HuH-7.5 (cell line): ENCODE results near the gene PRKG1.

Source experiments
- DNase-seq: peaks from one replicate; pipeline ENCODE4 v3.0.0; 2011; ENCODE audit warnings: low spot score

The PRKG1 gene

DNA sequence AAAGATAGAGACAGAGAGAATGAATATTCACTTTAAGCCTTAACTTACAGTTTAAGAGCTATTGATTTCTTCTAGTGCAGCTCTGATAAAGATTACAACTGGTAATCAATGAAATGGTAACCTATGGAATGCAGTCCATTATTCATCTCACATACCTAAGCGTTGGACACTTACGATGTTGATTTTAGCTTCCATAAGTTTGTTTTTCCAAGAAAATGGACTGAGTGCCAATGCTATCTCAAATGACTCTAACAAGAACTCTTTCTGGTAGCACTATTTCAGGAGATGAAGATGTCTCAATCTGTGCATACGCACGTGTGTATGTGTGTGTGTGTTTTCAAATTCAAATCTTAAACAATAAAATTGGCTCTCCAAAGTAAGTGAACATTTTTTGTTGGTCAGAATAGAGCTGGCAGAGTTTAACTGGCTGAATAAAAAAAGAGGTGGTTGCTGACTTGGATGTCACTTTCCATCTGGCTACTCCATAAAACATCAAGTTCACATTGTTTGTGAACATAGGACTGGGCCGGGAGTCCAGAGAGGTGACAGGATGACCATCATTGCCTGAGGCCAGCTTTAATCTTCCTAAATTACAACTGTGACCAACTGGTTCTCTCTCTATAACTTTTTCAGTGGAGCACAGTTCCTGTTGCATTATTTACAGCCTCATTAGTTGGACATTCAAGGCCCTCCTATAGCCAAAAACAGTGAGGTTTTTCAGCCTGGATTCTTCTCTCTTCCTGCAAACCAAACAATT is 732.0 kb downstream of the PRKG1 start:
- DNase-seq = no peak

DNA sequence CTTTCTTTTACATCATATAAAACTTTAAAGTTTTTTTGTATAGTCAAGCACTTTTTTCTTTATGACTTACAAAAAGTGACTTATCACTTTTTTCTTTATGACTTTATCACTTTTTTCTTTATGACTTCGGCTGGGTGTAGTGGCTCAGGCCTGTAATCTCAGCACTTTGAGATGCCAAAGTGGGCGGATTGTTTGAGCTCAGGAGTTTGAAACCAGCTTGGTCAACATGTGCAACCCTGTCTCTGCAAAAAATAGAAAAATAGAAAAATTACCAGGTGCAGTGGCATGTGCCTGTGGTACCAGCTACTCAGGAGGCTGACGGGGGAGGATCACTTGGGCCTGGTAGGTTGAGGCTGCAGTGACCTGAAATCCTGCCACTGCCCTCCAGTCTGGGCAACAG is 733.9 kb downstream of the PRKG1 start:
- no peak for DNase-seq

DNA sequence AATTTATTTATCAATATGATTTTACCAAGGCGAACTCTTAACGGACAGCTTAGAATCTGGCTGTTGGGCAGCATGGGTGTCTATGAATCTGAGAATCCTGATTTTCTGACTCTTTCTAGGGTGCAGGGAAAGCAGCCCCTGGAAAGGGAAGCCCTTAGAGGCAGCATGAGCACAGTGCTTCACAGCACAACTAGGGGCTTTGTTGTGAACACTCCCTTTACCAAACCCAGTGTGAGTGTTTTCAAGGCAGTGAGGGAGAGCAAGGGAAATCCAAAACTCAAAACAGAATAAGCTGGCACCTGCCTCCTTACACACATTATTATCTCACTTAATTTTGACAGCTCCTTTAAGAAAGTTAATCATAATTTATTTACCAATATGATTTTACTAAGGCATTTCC is 741.4 kb downstream of the PRKG1 start:
- DNase-seq = no peak

DNA sequence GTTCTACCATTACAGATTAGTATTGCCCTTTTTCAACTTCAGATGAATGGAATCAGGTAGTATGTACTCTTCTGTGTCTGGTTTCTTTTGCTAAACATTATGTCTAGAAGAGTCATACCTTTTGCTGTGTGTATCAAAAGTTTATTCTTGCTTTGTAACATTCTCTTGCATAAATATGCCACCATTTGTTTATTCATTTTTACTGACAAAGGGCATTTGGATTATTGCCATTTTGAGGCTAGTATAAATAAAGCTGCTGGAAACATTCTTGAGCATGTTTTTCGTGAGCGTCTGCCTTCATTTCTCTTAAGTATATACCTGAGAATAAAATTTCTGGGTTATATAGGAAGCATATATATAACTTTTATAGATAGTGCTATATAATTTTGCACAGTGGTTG is 746.8 kb downstream of the PRKG1 start:
- DNase-seq = no peak

DNA sequence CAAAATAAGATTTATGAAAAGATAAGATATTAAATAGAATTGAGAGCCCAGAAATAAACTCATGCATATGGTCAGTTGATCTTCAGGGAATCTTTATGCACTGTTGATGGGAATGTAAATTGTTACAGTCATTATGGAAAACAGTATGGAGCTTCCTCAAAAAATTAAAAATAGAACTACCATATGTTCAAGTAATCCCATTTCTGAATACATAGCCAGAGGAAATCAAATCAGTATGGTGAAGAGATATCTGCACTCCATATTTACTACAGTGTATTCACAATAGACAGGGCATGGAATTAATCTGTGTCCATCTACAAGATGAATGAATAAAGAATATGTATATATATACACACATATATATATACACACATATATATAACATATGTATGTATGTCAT is 747.5 kb downstream of the PRKG1 start:
- no peak for DNase-seq

DNA sequence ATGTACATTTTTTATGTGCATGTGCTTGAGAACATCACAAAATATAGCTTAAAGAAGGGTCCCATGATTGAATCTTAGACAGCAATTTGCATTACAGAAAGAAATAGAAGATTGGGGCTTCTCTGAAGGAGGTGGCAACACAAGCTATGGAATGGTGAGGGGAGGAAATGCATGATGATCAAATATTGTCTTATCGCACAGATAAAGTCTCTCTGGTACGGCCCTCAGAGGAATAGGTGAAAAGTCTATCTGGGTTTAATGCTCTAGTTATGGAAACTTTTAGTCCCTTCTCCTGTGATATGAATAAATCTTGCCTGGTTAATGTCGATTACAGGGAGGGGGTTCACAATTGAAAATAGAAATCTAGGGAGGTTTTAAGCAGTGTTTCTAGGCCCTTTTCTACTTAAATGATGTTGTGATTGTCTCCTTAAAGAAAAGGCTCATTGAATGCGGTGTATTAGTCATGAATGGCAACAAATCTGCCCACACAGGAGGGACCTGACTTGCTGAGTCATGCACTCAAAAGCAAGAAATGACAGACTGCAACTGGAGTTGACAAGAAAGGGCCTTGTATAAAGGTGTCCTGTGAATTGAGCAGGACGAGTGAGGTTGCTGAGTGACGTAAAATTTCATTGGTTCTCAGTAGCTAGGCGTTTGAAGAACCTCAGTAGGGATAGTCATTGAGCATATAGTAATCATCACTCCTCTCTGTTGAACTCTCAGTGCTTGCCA is 758.5 kb downstream of the PRKG1 start:
- no peak for DNase-seq

DNA sequence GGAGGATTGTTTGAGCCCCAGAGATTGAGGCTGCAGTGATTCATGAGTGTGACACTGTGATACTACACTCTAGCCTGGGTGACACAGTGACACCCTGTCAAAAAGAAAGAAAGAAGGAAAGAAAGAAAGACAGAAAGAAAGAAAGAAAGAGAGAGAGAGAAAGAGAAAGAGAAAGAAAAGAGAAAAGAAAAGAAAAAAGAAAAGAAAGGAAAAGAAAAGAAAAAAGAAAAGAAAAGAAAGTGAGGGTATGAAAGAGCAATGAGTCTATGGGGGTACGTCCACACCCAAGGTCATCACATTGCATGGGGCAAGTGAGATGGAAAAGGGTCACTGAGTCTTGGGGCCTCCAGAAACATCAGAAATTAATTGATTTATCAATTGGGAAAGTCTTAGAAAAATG is 760.3 kb downstream of the PRKG1 start:
- DNase-seq = no peak

DNA sequence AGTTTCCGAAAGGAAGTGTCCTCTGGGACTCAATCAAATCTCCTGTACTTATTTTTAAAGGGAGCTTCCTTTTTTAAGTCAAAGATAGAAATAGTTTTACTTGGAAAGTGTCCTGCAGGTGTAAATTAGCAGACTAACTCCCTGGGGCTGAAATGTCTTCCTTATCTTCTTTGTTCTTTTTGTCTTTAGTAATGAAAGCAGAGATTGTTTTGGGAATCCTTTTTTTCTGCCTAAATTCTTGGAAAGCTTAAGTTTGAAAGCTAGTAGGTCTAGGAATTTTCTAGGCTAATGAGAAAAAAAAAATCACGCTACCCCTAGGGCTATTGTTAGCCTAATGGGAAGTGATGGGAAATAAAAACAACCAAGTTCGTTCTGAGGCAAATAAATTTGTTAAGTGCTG is 764.2 kb downstream of the PRKG1 start:
- no peak for DNase-seq

DNA sequence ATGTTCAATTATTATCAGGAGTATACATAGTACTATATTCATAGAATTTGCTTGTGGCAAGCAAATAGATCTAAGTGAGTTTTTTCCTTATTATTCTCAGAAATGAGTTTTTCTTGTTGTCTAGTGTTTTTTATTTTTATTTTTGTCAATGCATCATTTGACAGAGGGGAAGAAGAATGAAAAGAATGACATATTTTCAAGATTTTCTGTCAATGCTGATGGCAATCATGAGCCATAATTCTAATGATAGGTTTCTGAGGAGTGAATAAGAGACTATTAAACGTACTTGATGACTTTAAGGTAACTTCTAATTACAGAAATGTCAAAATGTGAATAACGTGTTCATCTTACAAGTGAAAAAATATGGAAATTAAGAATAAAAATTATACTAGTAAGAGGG is 769.7 kb downstream of the PRKG1 start:
- no peak for DNase-seq

DNA sequence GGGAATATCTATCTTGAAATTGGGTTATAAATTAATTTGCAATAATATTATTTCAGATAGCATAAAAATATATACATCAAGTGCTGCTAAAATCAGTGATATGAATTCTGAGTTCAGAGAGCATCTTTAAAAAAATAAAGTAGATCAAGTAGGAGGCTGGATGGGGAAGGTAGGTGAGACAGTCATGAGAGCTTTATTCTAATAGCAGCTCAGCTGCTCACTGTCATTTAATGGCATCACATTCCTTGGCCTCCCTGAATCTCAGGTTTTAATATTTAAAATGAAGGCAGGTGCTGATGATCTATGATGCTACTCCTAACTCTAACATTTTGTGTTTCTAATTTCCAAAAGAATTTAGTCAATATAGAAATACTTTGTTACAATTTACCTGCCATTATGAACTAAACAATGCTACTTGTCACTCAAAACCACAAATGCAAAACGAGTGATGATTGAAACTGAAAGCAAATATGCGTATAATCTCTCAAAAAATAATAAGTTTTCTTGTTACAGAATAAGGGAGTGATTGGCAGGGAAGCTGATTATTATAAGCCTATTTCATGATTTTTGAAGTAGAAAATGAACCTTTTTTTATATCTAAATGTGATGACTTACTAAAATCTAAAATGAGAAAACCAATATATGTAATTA is 772.7 kb downstream of the PRKG1 start:
- no peak for DNase-seq

DNA sequence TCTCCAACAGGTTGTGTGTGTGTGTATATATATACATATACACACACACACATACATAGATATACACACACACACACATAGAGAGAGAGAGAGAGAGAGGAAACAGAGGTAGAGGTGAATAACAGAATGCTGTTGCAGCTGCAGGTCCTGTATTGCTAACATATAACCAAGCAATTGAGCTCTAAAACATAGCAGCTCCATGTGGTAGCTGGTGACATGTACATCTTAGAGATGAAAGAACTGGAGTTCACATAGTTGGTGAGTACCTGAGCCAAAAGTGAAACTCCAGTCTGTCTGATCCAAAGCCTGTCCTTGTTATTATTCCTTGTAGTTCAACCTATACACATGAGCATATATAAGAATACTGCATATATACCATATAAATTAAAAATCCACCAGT is 778.0 kb downstream of the PRKG1 start:
- DNase-seq = no peak

DNA sequence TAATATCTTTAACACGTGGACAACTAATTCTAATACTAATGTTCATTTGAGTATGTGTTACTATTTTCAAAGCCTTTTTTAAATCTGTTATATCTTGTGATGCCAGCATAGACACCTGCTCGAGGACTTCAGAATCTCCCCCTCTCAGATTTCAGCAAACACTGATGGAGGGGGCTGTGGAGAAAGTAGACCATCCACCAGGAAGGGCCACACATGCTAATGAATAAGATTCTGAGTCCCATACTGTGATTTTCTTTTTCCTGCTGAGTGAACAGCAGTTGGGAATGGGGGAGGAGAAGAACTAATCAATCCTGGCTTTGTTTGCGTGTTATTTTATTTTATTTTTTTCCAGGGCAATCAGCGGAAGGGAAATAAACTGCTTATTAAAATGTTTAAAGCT is 783.0 kb downstream of the PRKG1 start:
- DNase-seq = no peak

DNA sequence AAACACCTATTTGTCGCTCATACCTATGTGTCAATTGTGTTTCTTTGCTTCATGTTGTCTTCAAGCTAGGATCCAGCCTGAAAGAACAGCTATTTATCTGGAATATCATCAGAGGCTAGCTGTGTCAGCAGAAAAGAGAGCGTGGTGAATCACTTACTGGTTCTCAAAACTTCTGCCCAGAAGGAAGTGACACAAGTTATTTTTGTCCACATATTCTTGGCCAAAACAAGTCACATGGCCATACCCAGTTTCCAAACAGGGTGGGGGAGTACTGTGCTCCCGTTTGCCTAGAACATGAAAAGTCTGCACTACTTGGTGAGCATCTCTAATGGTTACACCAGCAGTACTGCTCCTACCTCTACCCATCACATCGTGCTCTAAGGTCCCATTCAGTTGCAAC is 786.0 kb downstream of the PRKG1 start:
- no peak for DNase-seq

DNA sequence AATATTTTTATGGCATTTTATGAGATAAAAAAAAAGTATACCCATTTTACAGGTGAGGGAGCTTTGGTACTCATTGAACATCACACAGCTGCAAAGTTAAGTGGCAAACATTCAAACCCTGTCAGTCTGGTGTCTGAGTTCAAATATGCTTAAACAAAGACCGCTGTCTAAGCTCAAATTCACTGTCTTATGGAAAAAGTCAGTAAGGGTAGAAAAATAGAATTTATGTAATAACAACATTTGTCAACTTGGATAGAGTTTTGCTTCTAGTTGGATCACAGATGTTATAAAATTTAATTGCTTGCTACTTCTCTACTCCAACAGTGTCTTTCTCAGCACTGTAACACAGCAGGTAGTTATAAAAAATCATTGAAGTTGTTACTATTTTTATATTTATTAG is 786.8 kb downstream of the PRKG1 start:
- no peak for DNase-seq

DNA sequence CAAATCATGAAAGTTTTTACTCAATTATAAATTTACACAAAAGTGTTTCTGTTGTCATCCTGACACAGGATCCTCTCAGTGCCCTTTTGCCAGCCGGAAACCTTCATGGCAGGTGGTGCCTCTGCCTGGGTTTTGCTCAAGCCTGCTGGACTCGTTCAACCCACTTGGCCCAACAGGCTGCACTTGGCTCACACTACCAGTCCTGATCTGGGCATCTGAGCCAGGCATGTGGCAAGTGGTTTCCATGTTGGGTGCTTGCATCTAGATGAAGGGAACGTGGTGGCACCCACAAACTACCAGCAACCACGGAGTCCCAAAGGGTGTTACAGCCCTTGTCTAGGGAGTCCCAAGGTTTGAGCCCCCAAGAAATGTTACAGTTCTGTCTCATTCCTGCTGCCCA is 787.4 kb downstream of the PRKG1 start:
- DNase-seq = no peak

DNA sequence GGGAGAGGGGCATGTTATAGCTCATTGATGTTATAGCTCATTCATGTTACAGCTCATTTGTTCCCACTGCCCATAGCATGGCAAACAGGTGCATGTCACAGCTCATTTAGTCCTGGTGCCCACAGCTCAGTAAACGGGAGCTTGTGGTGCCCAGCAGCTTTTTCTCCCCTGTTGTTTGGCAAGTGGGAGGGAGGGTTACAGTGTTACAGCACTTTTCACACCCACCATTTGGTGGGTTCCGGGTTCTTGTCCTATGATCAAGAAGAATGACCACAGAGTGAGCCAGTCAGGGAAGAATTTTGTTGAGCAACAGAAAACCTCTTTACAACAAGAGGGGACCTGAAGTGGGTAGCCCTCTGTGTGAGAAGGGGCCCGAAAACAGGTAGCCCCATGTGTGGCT is 787.9 kb downstream of the PRKG1 start:
- no peak for DNase-seq

DNA sequence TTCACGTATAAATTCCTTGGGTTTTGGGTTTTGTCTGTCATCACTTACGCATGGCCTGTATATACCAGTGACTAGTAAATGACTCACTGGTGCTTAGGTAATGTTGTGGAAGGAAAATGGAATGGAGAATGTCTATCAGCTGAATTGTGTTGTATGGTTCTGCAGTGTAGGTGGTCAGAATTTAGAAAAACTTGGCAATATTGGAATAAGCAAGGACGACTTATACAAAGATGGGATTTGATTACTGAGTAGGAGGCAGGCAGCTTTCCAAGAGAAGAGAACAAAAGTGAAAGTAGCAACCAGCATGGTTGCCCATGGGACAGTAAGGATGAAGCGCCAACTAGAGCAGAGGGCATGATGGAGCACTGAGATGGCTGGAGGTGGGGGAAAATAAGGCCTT is 793.7 kb downstream of the PRKG1 start:
- no peak for DNase-seq

DNA sequence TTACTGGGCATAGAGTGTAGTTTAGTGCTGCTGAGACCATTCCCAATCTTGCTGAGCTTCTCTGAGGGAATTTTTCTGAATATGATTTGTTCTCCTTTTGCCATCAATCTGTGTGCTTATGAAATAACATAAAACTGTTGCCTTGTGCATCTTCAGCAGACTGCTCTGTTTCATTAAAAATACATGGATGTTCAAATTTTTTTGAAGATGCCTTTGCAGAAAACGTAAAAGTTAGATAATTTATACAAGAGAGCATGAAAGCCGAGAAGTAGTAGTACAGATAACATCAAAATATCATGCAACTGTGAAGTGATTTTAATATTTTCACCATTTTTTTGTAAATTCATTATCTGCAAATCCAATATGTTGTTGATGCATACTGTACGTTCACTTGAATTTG is 799.8 kb downstream of the PRKG1 start:
- DNase-seq = no peak

DNA sequence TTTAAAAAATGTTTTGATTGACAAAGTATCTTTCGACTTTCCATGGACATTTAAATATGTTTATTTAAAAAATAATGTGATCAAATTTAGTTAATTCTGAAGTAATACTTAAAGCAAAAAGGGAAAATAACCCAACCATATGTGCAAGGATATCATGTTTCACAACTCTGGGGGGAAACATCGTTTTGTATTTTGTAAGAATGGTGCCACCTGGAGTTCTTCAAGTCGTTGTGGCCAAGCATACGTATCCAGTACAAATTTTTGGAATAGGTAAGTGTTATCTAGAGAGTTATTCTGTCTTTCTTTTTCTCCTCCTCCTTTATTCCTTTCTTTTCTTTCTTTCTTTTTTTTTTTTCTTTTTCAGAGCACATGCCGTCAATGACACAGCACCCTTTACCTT is 801.3 kb downstream of the PRKG1 start:
- no peak for DNase-seq

DNA sequence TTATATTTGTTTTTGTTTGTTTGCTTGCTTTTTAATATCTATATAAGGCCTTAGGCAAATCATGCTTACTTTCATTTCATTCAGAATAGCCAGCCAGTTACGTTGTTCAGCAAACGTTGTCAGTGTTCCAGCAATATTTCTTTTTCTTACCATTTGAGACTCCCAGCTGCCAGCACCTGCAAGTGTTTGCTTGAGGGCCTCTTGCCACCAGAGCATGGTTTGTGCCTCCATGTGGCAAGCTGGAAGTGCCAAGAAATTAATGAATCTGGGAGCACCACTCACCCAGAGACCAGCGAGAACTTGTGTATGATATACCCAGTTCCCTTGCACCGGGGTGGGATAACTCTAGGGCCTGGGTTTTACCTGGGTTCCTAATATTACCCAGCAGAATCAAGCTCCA is 802.2 kb downstream of the PRKG1 start:
- no peak for DNase-seq

DNA sequence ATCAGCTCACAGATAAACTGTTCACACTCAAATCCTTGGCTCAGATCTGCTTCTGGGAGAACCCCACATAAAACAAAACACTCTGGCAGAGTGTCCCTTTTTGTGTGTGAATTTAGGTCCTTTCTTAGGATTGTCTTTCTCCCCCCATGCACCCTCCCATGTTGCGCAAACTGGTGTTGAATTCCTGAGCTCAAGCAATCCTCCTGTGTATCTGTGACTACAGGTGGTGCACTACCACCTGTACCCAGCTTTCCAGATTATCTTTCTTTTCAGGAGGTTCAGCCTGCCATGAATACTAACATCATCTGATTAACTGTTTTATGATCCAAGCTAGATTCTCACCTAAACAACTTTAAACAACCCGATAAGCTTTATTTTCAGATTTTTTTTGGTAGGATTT is 802.7 kb downstream of the PRKG1 start:
- DNase-seq = no peak

DNA sequence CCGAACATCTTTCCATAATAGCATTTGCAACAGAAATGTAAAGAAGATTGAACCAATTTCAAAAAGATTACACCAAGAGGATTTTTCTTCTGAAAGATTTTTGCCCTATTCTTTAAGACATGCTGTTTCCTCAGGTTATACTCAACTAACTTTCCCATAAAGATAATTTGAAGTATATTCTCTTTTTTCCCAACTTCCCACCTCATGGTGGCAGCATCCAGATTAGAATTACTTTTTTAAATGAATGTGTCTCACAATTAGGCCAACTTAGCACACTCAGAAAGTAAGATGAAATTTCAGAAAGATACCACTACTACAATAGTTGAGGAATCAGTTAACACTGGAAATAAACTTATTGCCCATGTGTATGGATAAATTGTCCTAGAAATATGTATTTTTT is 803.3 kb downstream of the PRKG1 start:
- no peak for DNase-seq

DNA sequence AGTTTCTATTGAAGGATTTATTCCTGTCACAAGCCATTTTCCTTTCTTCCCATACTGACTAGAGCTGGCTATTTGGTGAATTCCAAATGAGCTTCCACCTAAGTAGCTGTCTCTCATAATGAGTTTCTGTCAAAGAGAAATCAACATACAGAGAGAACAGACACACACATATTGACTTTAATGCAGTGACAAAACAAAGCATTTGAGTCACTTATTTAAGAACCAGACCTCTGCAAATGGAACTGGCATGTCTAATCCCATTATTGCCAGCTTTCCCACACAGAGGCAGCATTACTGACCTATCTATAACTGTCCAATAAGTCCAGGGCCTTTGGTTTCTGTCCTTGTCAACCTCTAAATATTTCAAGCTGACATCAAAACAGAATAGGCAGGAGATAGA is 804.4 kb downstream of the PRKG1 start:
- DNase-seq = no peak

DNA sequence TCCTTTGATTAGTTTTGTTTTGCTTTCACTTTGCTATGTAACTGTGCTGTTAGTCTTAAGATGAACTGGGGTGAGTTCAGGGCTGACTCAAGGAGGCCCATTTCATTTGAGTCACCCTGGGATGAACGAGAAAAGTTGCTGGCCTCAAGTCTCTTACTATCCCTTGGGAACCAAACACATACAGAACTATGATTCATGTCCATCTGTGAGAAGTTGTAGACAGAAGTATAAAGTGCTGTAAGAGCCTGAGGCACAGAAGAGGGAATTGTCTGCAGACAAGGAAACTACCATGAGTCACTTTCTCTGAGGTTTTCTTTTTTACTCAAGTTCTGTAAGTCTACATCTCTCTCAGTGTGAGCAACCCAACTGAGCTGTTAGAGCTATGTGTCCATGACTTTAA is 805.0 kb downstream of the PRKG1 start:
- no peak for DNase-seq
